Naive thymus-derived CD4-positive, alpha-beta T cell (primary cell): ENCODE measurements around the gene IRF5. TPM values are rescaled to one million over a fixed set of nuclear protein-coding genes. Genes with fewer than 3 reads are reported as not detected.

Experiments used
- ATAC-seq: fragments of 150-1000 bp; cut with Tn5 transposase; 2 replicates; pipeline ENCODE4 v1.10.0; 2021; ENCODE audit warnings: mild to moderate bottlenecking, moderate library complexity
- CTCF ChIA-PET: fragments of 350-600 bp; sonication (Branson Sonifier 250); formaldehyde crosslinking; loops from one replicate; lab custom pipeline; 2021; ENCODE audit warnings: antibody characterized with exemption; lab: Charles Lee
- POLR2A ChIA-PET: fragments of 350-600 bp; sonication (Branson Sonifier 250); formaldehyde crosslinking; loops from one replicate; lab custom pipeline; 2021; ENCODE audit warnings: antibody characterized with exemption, inconsistent platforms; lab: Charles Lee
- DNase-seq, 9 donors: peaks; one replicate each; pipeline versions ENCODE4 v3.0.0 to v3.0.0-alpha.2; 2020 to 2022; ENCODE audit warnings: mixed read lengths in 1 of 9
- H3K27ac ChIP-seq: one replicate; pipeline ENCODE4 v1.7.0; 2013; ENCODE audit warnings: mild to moderate bottlenecking, low read depth, low read length, moderate library complexity
- H3K27me3 ChIP-seq, 2 donors: one replicate each; pipeline ENCODE4 v1.7.0; 2013; ENCODE audit warnings: low read length in 2 of 2, mild to moderate bottlenecking in 2 of 2, moderate library complexity in 2 of 2; ENCODE audit not compliant: control insufficient read depth in 2 of 2, insufficient read depth in 2 of 2
- H3K36me3 ChIP-seq, 3 experiments: 1 replicate in 2 of 3; 2 replicates in 1 of 3; pipeline ENCODE4 v1.7.0; 2013; ENCODE audit warnings: low read length in 3 of 3, mild to moderate bottlenecking in 3 of 3, moderate library complexity in 1 of 3; ENCODE audit not compliant: insufficient read depth in 3 of 3, control insufficient read depth in 2 of 3
- H3K4me1 ChIP-seq, 2 donors: one replicate each; pipeline ENCODE4 v1.7.0; 2013; ENCODE audit warnings: low read length in 2 of 2, mild to moderate bottlenecking in 2 of 2, moderate library complexity in 1 of 2; ENCODE audit not compliant: control insufficient read depth in 2 of 2, insufficient read depth in 2 of 2
- H3K4me3 ChIP-seq: 2 replicates; pipeline ENCODE4 v1.7.0; 2013; ENCODE audit warnings: mild to moderate bottlenecking, low read length
- H3K9me3 ChIP-seq, 3 experiments: 1 replicate in 2 of 3; 2 replicates in 1 of 3; pipeline ENCODE4 v1.7.0; 2013; ENCODE audit warnings: low read length in 3 of 3; ENCODE audit not compliant: control insufficient read depth in 2 of 3
- H3K27ac Mint-ChIP-seq, 9 donors: one replicate each; pipeline ENCODE4 v1.8.0; 2020 to 2022; ENCODE audit warnings: mixed read lengths in 9 of 9, mild to moderate bottlenecking in 8 of 9, moderate library complexity in 5 of 9, inconsistent platforms in 2 of 9
- H3K27me3 Mint-ChIP-seq, 5 donors: one replicate each; pipeline ENCODE4 v1.8.0; 2021 to 2022; ENCODE audit warnings: mixed read lengths in 5 of 5, mild to moderate bottlenecking in 1 of 5
- H3K36me3 Mint-ChIP-seq, 5 donors: one replicate each; pipeline ENCODE4 v1.8.0; 2020 to 2022; ENCODE audit warnings: mixed read lengths in 5 of 5, mild to moderate bottlenecking in 3 of 5, inconsistent platforms in 1 of 5
- H3K4me1 Mint-ChIP-seq, 7 donors: one replicate each; pipeline ENCODE4 v1.8.0; 2020 to 2022; ENCODE audit warnings: mixed read lengths in 7 of 7, mild to moderate bottlenecking in 3 of 7, inconsistent platforms in 1 of 7
- H3K4me3 Mint-ChIP-seq, 10 donors: one replicate each; pipeline ENCODE4 v1.8.0; 2020 to 2022; ENCODE audit warnings: mild to moderate bottlenecking in 10 of 10, mixed read lengths in 10 of 10, moderate library complexity in 6 of 10, inconsistent platforms in 2 of 10
- H3K9me3 Mint-ChIP-seq, 11 donors: one replicate each; pipeline ENCODE4 v1.8.0; 2020 to 2022; ENCODE audit warnings: mixed read lengths in 11 of 11, mild to moderate bottlenecking in 4 of 11, inconsistent platforms in 1 of 11, moderate library complexity in 1 of 11
- intact Hi-C, 2 donors: fragments of 100-400 bp; cut with micrococcal nuclease; formaldehyde crosslinking; loops; one replicate each; pipeline ENCODE4 v1.15.1; 2023
- polyA plus RNA-seq, 2 donors: library from polyadenylated mRNA; unstranded; fragments of 300-500 nt; fragmentation: Illumina TruSeq; gene quantifications; one replicate each; pipeline ENCODE4 v1.2.3, GENCODE V29; 2021
- total RNA-seq, 6 experiments: library from RNA in 5 of 6; stranded (reverse) in 5 of 6; gene quantifications; 1 replicate in 5 of 6; 2 replicates in 1 of 6; pipeline ENCODE4 v1.2.3 and lab custom pipeline; 2021 to 2026

IRF5 gene
- total and polyA plus RNA-seq, 7 experiments from 2014 or later = 0.38 to 33.2 (median 2.8) TPM

- Mint-ChIP-seq H3K27ac (peak overlapping the region in 2 of 9 donors; percentile 9 to 81), H3K36me3 (no peaks in the 10 kb centered on the region), H3K27me3 (peaks cover 37 to 58% (median 40%) of the 10 kb centered on the region in 5 donors), H3K4me3 (no peak overlapping the region), H3K9me3 (no peaks in the 10 kb centered on the region), H3K4me1 (peaks cover 0 to 8% (median 0%) of the 10 kb centered on the region in 7 donors)
- ChIA-PET CTCF (interaction anchor here (1.2 kb wide), 1 partner anchor 185 kb away, joined by 7 read pairs; no protein-coding TSS in a partner anchor), POLR2A (no interaction called here)
- Histone ChIP-seq H3K9me3 (no peaks in the 10 kb centered on the region), H3K4me3 (no peak overlapping the region), H3K27me3 (no peaks in the 10 kb centered on the region), H3K27ac (no peak overlapping the region), H3K36me3 (no peaks in the 10 kb centered on the region), H3K4me1 (no peaks in the 10 kb centered on the region)
- intact Hi-C loops = no loop called here
- ATAC-seq (no peak), DNase-seq (no peak)
These were observed 31.5 kb upstream of the IRF5 start for GRCh38 chr7:128906001-128906765.

DNA sequence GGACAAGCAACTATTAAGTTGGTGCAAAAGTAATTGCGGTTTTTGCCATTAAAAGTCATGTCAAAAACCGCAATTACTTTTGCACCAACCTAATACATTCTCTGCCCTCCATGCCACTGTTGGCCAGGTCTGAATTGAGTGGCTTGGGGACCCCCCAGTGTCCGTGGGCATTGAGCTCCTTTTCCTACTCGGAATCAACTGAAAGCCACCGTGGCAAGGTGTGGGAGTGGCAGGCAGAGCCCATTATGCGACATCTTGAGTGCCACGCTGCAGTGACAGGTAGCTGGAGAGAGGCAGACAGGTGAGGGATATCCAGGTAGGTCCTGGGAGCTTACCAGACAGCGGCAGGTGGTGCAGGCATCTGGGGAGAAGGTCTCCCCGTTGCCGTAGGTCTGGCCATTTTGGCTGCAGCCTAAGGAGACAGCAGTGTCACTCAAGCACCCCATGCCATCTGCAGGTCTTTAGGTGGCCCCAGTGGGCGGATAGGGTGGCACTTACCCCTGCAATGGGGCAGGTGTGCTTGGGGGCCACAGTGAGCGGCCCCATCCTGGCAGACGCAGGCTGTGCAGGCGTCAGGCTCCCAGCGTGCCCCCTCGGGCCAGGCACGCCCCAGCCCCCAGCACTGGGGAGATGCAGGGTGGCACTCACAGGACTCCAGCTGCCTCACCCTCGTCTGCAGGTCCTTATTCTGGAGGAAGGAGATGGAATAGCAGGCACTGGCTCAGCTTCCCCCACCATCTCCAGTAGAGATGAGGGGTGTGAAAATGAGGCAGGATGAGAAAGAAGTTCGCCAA lies 30.8 kb upstream of the IRF5 start:
- Histone ChIP-seq H3K4me1 (no peaks in the 10 kb centered on the region), H3K27ac (no peak overlapping the region), H3K36me3 (no peaks in the 10 kb centered on the region), H3K27me3 (no peaks in the 10 kb centered on the region), H3K9me3 (no peaks in the 10 kb centered on the region), H3K4me3 (no peak overlapping the region)
- peaks cover 36 to 66% (median 42%) of the 10 kb centered on the region in 5 donors for H3K27me3 Mint-ChIP-seq
- H3K27ac Mint-ChIP-seq = no peak overlapping the region
- DNase-seq = no peak
- ChIA-PET POLR2A (no interaction called here), CTCF (interaction anchor here (1.2 kb wide), 1 partner anchor 184 kb away, joined by 7 read pairs; no protein-coding TSS in a partner anchor)
- H3K4me3 Mint-ChIP-seq = no peak overlapping the region
- intact Hi-C loops = no loop called here
- no peaks in the 10 kb centered on the region for H3K9me3 Mint-ChIP-seq
- peaks cover 0 to 8% (median 0%) of the 10 kb centered on the region in 7 donors for H3K4me1 Mint-ChIP-seq
- H3K36me3 Mint-ChIP-seq = no peaks in the 10 kb centered on the region
- ATAC-seq = no peak

DNA sequence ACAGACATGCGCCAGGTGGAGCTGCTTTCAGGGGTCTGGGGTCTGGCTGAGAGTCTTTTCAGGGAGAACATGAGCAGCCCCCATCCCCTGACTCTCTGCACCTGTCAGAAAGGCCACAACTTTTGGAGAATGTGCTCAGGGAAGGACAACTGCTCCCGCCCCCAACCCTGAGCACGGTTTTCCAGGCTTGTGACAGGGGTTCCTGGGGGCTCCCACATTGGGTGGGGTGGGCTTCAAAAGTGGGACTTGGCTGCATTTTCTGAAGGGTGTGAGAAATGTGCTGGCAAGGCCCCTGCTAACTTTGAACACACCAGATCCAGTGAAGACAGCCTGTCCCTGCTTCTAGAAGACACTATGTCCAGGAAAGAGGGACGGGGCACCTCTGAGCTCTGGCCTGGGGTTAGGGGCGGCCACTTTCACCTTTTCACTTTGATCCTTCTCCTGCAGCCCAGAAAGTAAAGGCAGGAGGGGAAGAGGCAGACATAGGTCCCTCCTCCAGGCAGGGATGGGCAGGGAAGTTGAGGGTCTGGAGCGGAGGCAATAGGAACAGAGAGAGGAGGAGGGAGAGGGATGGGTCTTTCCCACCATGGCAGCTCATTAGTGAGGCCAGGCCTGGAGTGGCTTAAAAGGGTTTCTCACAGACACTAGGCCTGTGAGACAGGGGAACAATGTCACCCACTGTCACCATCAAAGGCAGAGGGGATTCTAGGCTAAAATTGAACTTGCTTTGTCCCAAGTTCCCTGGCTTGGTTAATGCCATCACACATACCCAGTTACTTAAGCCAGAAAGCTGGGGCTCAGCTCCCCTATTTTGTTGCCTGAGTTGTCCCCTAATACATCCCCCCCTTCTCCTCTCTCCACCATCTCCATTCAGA lies 28.7 kb upstream of the IRF5 start:
- intact Hi-C loops = no loop called here
- Mint-ChIP-seq H3K36me3 (no peaks in the 10 kb centered on the region), H3K4me1 (peaks cover 0 to 8% (median 0%) of the 10 kb centered on the region in 7 donors), H3K9me3 (no peaks in the 10 kb centered on the region), H3K27ac (no peak overlapping the region), H3K27me3 (peaks cover 38 to 64% (median 46%) of the 10 kb centered on the region in 5 donors), H3K4me3 (no peak overlapping the region)
- POLR2A ChIA-PET = no interaction called here
- ATAC-seq (no peak), DNase-seq (no peak)
- Histone ChIP-seq H3K4me3 (no peak overlapping the region), H3K9me3 (no peaks in the 10 kb centered on the region), H3K4me1 (no peaks in the 10 kb centered on the region), H3K27me3 (no peaks in the 10 kb centered on the region), H3K36me3 (no peaks in the 10 kb centered on the region), H3K27ac (no peak overlapping the region)
- CTCF ChIA-PET = no interaction called here

- ChIA-PET POLR2A (no interaction called here), CTCF (no interaction called here)
- peaks cover 44 to 71% (median 55%) of the 10 kb centered on the region in 5 donors for H3K27me3 Mint-ChIP-seq
- ATAC-seq = no peak
- H3K4me3 ChIP-seq = no peak overlapping the region
- H3K36me3 ChIP-seq = no peaks in the 10 kb centered on the region
- no peak overlapping the region for H3K4me3 Mint-ChIP-seq
- DNase-seq = no peak
- no peaks in the 10 kb centered on the region for H3K9me3 ChIP-seq
- intact Hi-C loops = no loop called here
- H3K4me1 Mint-ChIP-seq = peaks cover 0 to 7% (median 4%) of the 10 kb centered on the region in 7 donors
- no peaks in the 10 kb centered on the region for H3K27me3 ChIP-seq
- no peak overlapping the region for H3K27ac Mint-ChIP-seq
- no peaks in the 10 kb centered on the region for H3K9me3 Mint-ChIP-seq
- no peaks in the 10 kb centered on the region for H3K36me3 Mint-ChIP-seq
- no peak overlapping the region for H3K27ac ChIP-seq
- no peaks in the 10 kb centered on the region for H3K4me1 ChIP-seq
These were observed 27.8 kb upstream of the IRF5 start for GRCh38 chr7:128909625-128910568.

DNA sequence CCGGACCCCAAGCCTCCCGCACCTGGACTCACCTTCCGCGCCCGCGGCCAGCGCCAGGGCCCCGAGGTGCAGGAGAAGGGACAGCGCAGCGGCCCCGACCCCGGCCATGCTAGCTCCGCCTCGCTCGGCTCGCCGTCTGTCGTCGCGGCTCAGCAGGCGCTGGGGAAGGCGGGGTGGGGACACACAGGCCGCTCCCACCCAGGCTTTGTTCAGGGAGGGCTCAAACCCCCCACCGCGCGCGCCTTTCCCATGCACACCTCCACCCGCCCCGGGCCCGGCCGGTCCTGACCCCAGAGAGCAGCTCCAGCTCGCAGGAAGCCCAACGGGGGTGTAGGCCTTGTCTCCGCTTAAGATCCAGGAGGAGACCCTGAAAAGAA lies 27.2 kb upstream of the IRF5 start, which contains the start of gene KCP:
Gene KCP (minus strand): TSS at position 141 of the 377 bp plus-strand sequence. CDS start 33 bp downstream, at position 108.
- H3K9me3 ChIP-seq = no peaks in the 10 kb centered on the region
- no peak within 1 kb of the TSS for H3K27ac Mint-ChIP-seq
- ChIA-PET CTCF (no interaction called here), POLR2A (no interaction called here)
- peaks cover 0 to 4% (median 0%) of the 10 kb centered on the region in 5 donors for H3K36me3 Mint-ChIP-seq
- intact Hi-C loops = no loop called here
- H3K4me1 ChIP-seq = no peaks in the 10 kb centered on the region
- H3K27me3 ChIP-seq = peaks cover 0 to 3% of the 10 kb centered on the region in 2 donors
- peaks cover 48 to 71% (median 60%) of the 10 kb centered on the region in 5 donors for H3K27me3 Mint-ChIP-seq
- ATAC-seq = no peak
- H3K27ac ChIP-seq = no peak within 1 kb of the TSS
- peaks cover 0 to 2% (median 0%) of the 10 kb centered on the region in 11 donors for H3K9me3 Mint-ChIP-seq
- no peak within 1 kb of the TSS for H3K4me3 ChIP-seq
- H3K4me1 Mint-ChIP-seq = peaks cover 4 to 11% (median 9%) of the 10 kb centered on the region in 7 donors
- DNase-seq = no peak
- no peaks in the 10 kb centered on the region for H3K36me3 ChIP-seq
- no peak within 1 kb of the TSS for H3K4me3 Mint-ChIP-seq
